ENCODE data around the gene PTGDR2. TPM values are rescaled to one million over a fixed set of nuclear protein-coding genes. Genes with fewer than 3 reads are reported as not detected.

The PTGDR2 gene
- total and polyA plus RNA-seq, 2 donors (not counting 1 experiment from before 2014, with no cell fraction given): 0.33 to 2.4 TPM

DNA sequence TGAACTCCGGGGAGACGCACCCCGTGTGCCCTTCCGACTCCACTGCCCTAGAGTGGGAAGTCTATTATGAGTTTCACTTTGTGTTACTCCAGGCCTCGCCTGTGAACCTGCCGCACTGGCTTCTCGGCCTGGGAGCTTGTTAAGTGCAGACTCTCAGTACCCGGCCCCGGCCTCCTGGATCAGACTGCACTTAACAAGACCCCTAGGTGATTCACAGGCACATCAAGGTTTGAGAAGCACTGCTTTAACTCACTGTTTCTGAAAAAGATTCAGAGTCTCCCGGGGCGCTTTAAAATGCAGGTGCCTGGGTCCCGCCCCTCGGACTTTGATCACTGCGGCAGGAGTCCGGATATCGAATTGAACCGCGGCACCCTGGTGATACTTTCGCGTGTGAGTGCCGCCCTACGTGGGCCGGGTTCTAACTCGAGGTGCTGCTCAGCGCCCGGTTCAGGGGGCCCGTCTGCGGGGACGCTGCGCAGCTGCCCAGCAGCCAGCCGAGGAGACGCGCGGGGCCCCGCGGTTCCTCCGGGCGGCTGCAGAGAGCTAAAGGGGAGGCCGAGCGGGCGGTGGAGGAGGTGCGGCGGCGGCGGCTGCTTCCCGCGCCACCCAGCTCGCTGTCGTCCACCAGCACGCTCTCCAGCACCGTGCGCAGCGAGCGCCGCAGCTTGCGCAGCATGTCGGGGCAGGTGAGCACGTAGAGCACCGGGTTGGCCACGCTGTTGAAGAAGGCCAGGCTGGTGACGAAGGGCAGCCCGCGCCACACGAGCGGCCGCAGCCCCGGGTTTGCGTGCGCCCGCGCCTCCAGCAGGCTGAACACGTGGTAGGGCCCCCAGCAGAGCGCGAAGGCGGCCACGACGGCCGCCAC lies 3.4 kb downstream of the PTGDR2 start:
- Histone ChIP-seq H3K27me3 (ENCODE audit: control insufficient read depth, insufficient read depth, low read length) (no peaks in the 10 kb centered on the region), H3K36me3 (ENCODE audit: control insufficient read depth, insufficient read depth, low read length) (peaks cover 14% of the 10 kb centered on the region)

DNA sequence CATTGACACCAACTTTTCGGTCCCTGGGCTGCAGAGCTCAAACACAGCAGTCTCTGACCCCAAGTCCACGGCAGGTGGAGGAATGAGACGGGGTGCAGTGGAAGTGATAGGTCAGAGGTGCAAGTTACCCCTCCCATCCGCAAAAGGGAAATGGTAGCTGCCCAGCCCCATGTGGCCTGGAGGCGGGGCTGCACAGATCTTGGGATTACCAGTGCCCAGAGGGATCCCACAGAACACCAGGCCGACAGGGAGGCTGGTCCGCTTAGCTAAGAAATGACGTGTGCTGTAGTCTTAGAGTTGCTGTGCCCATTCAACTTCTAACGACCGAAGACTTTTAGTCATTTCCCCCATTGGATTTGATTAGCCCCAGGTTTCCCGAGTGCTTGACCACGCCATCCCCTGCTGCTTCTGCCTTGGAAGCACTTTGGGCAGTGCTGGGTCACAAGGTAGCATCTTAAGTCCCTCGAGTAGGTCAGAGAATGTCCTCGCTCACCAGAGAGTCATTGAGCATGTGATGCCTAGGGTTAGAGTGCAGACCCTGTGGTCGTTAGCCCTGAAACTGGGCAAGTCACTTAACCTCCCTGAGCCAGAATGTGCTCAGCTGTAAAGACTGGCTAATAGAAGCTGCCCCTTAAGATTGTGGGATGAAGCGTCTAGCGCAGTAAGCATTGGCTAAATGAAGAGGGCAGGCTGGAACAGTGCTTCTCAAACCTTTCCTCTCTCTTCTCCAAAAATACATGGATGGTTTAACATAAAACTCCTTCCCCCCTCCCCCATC lies 4.2 kb downstream of the PTGDR2 start:
- Histone ChIP-seq H2AFZ (ENCODE audit: low read length) (no peak overlapping the region), H3K79me2 (ENCODE audit: control insufficient read depth, insufficient read depth, low read length) (no peaks in the 10 kb centered on the region), H3K4me1 (ENCODE audit: control insufficient read depth, extremely low read depth, insufficient read depth, low read length) (no peaks in the 10 kb centered on the region), H3K9ac (ENCODE audit: insufficient read depth, low read length) (no peak overlapping the region), H3K4me2 (ENCODE audit: extremely low read depth, insufficient read depth, low read length) (no peak overlapping the region), H3K4me3 (replicated peaks in 1 of 4; ENCODE audit: control extremely low read depth in 1 of 4, insufficient read depth in 1 of 4, low read depth in 3 of 4, low read length in 4 of 4) (no peak overlapping the region), H4K20me1 (ENCODE audit: control insufficient read depth, extremely low read depth, insufficient read depth, low read length) (no peaks in the 10 kb centered on the region), H3K36me3 (ENCODE audit: control insufficient read depth, insufficient read depth, low read length) (peaks cover 14% of the 10 kb centered on the region), H3K27me3 (ENCODE audit: control insufficient read depth, insufficient read depth, low read length) (no peaks in the 10 kb centered on the region), H3K27ac (ENCODE audit: insufficient read depth, low read length) (no peak overlapping the region), H3K9me3 (ENCODE audit: control insufficient read depth, insufficient read depth, low read depth, low read length) (no peaks in the 10 kb centered on the region)
- no peak for DNase-seq (ENCODE audit: low read depth in 2 of 2)
- TF ChIP-seq, protein P1, sequence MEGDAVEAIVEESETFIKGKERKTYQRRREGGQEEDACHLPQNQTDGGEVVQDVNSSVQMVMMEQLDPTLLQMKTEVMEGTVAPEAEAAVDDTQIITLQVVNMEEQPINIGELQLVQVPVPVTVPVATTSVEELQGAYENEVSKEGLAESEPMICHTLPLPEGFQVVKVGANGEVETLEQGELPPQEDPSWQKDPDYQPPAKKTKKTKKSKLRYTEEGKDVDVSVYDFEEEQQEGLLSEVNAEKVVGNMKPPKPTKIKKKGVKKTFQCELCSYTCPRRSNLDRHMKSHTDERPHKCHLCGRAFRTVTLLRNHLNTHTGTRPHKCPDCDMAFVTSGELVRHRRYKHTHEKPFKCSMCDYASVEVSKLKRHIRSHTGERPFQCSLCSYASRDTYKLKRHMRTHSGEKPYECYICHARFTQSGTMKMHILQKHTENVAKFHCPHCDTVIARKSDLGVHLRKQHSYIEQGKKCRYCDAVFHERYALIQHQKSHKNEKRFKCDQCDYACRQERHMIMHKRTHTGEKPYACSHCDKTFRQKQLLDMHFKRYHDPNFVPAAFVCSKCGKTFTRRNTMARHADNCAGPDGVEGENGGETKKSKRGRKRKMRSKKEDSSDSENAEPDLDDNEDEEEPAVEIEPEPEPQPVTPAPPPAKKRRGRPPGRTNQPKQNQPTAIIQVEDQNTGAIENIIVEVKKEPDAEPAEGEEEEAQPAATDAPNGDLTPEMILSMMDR (conservative IDR thresholded peaks at IDR 0.05 in 1 of 2, IDR thresholded peaks at IDR 0.05 in 1 of 2; ENCODE audit: low read depth in 1 of 2, low read length in 2 of 2): no peak
- TF ChIP-seq EZH2 (IDR thresholded peaks at IDR 0.05; ENCODE audit: low read length, missing control alignments): no peak

More for the DNA sequence above, 3.4 kb downstream of the PTGDR2 start:
- Histone ChIP-seq H3K4me2 (ENCODE audit: extremely low read depth, insufficient read depth, low read length) (no peak overlapping the region), H3K4me3 (replicated peaks in 1 of 4; ENCODE audit: control extremely low read depth in 1 of 4, insufficient read depth in 1 of 4, low read depth in 3 of 4, low read length in 4 of 4) (no peak overlapping the region), H3K4me1 (ENCODE audit: control insufficient read depth, extremely low read depth, insufficient read depth, low read length) (no peaks in the 10 kb centered on the region), H3K9me3 (ENCODE audit: control insufficient read depth, insufficient read depth, low read depth, low read length) (no peaks in the 10 kb centered on the region), H3K79me2 (ENCODE audit: control insufficient read depth, insufficient read depth, low read length) (no peaks in the 10 kb centered on the region), H4K20me1 (ENCODE audit: control insufficient read depth, extremely low read depth, insufficient read depth, low read length) (no peaks in the 10 kb centered on the region), H2AFZ (ENCODE audit: low read length) (no peak overlapping the region), H3K27ac (ENCODE audit: insufficient read depth, low read length) (no peak overlapping the region), H3K9ac (ENCODE audit: insufficient read depth, low read length) (no peak overlapping the region)
- no peak for DNase-seq (ENCODE audit: low read depth in 2 of 2)
- TF ChIP-seq EZH2 (IDR thresholded peaks at IDR 0.05; ENCODE audit: low read length, missing control alignments): no peak
- TF ChIP-seq, protein P1 (conservative IDR thresholded peaks at IDR 0.05 in 1 of 2, IDR thresholded peaks at IDR 0.05 in 1 of 2; ENCODE audit: low read depth in 1 of 2, low read length in 2 of 2): no peak

Data from fibroblast of lung (primary cell).